Activated CD4-positive, alpha-beta T cell treated with anti-CD3 and anti-CD28 coated beads, Interleukin-2, amount 50 U/mL, for 1 hour (primary cell): ENCODE data around the gene DPH7.
"Not testable (repeated sequence)": the region's sequence is repeated elsewhere in the genome, so short reads cannot be mapped to it uniquely, and the experiment has no call there.

ENCODE experiments used
- DNase-seq: peaks from one replicate; pipeline ENCODE4 v3.0.0-alpha.2; 2020

The DPH7 gene

DNA sequence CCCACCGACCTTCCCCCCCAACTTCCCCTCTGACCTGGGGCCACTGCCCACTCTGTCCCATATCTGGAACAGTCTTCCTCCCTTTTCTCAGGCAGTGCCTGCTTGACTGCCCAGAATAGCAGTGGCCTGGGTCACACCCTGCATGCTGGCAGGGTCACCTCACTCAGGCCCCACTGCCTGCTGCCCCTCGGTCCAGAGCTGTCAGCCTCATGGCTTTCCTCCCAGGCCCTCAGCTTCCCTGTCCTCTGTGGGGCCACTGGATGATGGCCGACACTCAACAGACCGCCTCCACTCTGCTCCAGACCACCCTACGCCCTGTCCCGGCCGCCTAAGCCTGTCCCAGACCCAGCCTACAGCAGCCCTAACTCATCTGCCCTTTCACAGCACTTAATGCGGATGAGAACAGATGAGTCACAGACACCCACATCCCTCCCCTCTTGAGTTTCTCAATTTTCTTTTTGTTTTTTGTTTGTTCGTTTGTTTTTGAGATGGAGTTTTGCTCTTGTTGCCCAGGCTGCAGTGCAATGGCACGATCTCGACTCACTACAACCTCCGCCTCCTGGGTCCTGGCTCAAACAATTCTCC, 34.5 kb downstream of the DPH7 start:
- DNase-seq: no peak

DNA sequence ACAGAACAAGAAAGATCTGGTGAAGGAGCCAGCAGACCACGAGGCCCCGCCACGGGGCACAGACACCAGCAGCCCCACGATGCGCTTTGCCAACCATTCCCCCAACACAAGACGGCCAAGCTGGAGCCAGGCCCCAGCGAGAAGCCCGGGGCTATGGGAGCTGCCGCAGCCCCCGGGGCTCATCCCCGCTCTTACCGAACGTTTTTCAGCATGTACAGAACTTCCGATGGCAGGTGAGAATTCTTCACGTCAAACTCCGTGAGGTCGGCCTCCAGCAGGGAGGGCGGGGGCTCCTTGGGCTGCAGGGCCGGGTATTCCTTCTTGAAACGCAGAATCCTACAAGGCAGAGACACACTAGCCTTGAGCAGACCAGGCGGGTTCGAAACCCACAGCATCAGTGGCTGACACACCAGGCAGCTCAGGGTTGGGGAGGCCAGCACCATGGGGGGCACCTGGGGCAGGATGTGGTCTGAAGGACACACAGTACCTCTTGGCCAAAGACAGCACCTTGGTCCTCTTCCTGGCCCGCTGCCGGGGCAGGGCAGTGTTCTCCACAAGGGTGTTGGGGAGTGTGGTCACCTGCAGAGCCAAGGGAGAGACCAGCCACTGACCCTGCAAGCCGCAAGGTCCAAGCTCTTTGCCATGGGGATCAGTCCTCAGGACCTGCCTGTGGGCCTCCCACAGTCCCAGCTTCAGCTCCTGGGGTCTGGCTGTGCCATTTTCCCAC, 35.3 kb downstream of the DPH7 start:
- DNase-seq: no peak

DNA sequence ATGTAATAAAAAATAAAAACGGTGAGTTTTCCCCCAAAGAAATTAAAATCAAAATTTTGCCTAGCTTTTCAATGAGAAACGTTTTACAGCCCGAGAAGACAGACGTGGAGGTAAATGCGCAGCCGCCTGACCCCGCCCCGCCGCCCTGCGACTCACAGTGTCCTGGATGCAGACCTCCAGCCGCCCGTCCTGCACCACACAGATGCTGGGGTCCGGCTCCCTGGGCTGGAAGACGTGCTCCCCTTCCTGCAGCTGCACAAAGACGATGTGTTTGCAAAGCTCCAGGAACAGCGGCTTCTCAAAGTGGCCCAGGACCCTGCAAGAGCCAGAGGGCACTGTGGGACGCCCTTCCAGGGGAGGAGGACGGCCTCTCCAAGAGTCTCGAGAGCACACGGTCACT, 36.2 kb downstream of the DPH7 start:
- no peak for DNase-seq

- no peak for DNase-seq
These were observed 38.2 kb downstream of the DPH7 start for GRCh38 chr9:137540536-137540935.

- DNase-seq: no peak
These were observed 40.7 kb downstream of the DPH7 start for GRCh38 chr9:137538058-137538457.

DNA sequence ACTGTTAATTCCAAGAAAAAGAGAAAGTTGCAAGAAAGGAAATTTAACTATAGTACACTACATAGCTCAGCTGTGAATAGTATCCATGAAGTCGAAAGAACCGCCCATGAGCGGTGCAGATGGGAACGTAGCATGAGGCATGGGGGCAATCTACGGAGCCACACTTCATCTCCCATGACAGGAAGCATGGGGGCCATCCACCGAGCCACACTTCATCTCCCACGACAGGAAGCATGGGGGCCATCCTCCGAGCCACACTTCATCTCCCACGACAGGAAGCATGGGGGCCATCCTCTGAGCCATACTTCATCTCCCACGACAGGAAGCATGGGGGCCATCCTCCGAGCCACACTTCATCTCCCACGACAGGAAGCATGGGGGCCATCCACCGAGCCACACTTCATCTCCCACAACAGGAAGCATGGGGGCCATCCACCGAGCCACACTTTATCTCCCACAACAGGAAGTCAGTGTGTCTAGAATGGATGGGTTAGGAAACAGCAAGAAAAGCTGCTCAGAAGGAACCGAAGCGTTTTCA, 42.1 kb downstream of the DPH7 start:
- not testable (repeated sequence) for DNase-seq

DNA sequence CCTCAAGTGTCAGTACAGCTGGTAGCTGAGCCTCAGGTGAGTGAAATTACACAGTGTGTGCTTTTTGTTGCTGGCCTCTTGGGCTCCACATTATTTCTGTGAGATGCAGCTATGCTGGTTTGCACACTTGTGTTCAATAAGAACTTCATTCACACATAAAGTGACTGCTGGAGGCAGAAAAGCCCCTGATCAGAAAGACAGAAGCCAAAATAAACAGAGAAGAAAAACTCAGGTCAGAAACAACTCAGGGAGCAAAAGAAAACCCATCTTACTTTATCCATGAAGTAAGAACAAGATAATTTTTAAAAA, 43.7 kb downstream of the DPH7 start:
- DNase-seq: no peak

DNA sequence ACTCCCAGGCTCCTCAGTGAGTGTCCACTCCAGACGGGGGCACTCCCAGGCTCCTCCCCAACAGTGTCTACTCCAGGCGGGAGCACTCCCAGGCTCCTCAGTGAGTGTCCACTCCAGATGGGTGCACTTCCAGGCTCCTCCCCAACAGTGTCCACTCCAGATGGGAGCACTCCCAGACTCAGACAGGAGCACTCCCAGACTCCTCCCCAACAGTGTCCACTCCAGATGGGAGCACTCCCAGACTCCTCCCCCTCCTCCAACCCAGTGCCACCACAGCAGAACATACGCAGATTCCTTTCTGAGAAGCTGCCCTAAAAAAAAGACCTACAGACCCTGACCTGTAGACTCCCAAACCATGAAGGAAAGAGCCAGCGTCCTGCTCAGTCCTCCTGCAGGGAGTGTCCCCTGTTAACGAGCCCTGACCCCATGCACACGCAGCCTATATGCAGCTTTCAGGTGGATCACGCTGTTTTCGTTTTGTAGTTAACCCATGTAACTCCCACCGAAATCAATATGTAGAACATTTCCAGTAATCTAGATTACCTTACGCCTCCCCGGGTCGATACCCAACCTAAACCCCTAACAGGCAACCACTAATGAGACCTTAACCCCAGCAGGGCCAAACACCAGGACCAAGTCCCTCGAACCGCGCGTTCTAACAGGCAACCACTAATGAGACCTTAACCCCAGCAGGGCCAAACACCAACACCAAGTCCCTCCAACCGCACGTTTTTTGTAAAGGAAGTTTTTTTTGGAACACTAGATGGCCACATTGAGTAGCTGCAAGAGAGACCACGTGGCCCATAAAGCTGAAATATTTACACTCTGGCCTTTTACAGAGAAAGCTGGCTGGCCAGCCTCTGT, 44.2 kb downstream of the DPH7 start:
- DNase-seq: no peak

- DNase-seq: not testable (repeated sequence)
These were observed 45.7 kb downstream of the DPH7 start for GRCh38 chr9:137532891-137533468.

DNA sequence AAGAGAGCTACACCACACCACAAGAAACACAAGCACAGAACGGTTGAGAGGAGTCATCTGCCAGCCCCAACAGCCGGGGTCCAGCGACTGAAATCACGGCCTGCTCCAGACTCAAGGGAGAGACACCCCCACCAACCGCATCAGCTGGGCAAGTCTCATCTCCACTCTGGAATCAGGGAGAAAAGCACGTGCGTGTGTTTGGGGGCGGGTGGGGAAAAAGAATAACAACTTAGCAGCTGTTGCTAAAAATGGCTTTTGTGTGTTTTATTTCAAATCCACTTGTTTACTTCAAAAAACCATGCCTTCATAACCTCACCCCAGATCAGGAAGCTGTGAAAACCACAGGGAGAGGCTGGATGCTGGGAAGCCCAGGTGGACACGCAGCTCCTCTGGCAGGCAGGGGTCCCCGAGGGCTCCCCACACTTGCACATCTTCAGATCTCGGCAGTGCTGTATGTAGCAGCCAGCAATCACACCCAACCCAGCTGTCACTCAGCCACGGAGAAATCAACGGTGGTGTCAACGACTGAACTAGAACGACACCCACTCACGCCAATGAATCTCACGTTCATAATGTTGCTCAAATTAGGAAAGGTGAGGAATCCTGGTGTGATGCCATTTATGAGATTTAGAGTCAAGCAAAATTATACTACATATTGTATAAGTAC, 47.5 kb downstream of the DPH7 start:
- DNase-seq: no peak

GRCh38 chr9:137530331-137530730, 48.4 kb downstream of the DPH7 start:
- no peak for DNase-seq

DNA sequence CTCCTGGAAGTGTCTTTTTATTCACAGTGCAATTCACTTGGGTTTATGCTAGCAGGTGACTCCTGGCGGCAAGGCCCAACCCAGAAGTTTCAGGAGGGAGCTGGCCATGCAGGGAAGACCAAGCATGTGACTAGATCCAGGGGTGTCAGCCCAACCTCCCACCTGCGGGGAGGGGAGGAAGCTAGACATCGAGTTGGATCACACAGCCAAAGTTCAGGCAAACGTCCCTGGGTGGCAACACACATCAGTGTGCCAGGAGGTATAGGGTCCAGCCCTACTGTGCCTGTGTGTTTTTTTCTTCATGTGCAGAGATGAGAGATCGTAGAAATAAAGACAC, 53.8 kb downstream of the DPH7 start:
- DNase-seq: no peak

DNA sequence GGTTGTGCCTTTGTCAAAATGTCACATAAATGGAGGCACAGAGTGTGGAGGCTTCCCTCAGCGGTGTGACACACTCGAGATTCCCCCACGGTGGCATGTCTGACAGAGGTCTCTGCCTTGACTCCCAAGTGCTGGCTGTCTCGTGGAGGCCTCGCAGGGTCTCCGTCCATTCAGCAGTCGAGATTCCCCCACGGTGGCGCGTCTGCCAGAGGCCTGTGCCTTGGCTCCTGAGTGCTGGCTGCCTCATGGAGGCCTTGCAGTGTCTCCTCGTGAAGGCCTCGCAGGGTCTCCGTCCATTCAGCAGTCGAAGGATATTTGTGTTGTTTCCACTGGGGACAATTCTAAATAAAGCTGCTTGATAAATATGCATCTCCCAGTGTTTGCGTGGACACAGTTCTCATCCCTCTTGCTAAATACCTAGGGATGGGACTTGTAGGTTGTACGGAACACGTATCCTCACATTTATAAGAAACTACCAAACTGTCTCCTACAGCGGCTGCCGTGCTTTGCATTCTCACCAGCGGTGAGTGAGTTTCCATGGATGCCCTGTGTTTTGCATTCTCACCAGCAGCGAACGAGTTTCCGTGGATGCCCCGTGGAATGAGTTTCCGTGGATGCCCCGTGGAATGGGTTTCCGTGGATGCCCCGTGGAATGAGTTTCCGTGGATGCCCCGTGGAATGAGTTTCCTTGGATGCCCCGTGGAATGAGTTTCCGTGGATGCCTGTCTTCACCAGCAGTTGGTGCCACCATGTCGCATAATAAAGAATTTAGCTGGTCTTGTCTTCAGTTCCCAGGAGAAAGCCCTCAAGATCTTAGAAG, 54.4 kb downstream of the DPH7 start:
- DNase-seq: no peak

DNA sequence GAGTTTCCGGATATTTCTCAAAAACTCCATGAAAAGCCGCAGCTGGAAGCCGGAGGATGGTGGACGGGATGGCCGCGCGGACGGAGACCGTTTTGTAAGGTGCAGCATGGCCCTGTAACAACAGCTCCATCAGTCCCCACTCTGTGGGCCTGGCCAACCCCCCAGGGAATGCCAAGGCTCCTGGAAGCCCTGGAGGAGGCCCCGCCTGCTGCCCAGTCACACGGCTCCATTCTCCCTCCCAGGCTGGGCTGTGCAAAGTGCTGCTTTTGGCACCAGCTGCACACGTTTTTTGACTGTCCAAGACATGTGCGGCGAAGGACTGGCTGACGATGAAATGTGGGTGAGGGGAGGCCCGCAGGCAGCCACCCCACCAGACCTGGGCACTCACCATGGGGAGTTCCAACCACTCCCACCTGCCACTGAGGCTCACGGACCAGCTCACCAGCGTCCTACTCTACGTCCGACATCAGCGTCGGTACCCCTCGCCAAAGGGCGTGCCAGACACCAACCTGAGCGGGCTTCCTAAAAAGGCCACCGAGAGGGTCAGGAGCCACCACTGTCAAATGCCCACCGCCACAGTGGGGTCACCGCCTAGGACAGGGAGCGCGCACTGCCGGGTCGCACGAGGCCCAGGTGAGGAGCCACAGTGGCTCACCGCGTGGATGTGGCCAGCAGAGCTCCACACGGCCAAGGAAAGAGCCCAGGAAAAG, 55.8 kb downstream of the DPH7 start:
- no peak for DNase-seq

- DNase-seq: no peak
These were observed 57.2 kb downstream of the DPH7 start for GRCh38 chr9:137521405-137521985.

DNA sequence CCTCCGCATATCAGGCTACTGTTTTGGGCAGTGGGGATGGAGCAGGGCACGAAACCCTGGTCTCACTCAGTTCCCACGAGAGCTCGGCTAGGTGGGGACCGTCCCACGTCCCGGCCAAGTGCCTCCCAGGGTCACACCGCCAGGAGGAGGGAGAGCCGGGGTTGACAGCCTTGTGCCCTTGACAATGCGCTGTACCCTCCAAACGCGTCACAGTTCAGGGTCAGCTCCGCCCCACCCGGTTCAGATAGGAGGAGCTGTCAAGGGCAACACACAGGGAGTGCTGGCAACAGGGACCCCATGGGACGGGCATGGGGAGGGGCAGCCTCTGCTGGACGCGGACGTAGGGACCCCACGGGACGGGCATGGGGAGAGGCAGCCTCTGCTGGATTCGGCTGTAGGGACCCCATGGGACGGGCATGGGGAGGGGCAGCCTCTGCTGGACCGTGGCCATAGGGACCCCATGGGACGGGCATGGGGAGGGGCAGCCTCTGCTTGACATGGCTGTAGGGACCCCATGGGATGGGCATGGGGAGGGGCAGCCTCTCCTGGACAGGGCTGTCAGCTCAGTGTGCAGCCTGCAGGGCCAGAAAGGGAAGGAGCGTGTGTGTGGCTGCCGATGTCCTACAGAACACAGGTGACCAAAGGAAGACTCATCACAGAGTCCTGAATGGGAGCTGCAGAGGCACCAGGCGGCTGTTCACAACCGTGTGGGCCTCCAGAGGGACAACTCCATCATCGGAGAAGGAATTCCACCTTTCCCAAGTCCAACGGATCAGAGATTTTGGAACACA, 57.9 kb downstream of the DPH7 start:
- no peak for DNase-seq

DNA sequence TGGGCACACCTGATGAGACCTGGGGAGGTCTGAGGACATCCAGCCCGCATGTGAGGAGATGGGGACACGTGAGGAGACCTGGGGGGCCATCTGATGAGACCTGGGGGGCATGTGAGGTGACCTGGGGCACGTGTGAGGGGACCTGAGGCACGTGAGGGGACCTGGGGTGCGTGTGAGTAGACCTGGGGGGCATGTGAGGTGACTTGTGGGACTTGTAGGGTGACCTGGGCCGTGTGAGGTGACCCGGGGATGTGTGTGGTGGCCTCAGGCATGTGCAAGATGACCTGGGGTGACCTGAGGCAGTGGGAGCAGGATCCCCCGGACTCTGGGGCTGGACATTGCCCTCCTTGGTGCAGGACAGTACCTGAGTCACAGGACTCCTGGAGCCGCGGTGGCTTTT, 59.2 kb downstream of the DPH7 start:
- DNase-seq: no peak

GRCh38 chr9:137518661-137519459, 59.9 kb downstream of the DPH7 start:
- not testable (repeated sequence) for DNase-seq
